Osteoblast (primary cell): ENCODE results near the gene AGL. TPM values are rescaled to one million over a fixed set of nuclear protein-coding genes. Genes with fewer than 3 reads are reported as not detected.
"Not testable (repeated sequence)": the region's sequence is repeated elsewhere in the genome, so short reads cannot be mapped to it uniquely, and the experiment has no call there.

Source experiments
- DNase-seq: peaks from one replicate; pipeline ENCODE4 v3.0.0; 2011; ENCODE audit warnings: low spot score, mixed read lengths; ENCODE audit not compliant: insufficient read length; ENCODE audit errors: missing footprints
- H2AFZ ChIP-seq: 2 replicates; pipeline ENCODE4 v1.6.0; 2011; ENCODE audit warnings: mild to moderate bottlenecking, low read length
- H3K27ac ChIP-seq: 2 replicates; pipeline ENCODE4 v1.5.1; 2011; ENCODE audit warnings: mild to moderate bottlenecking, low read depth, low read length, moderate library complexity
- H3K27me3 ChIP-seq: 2 replicates; pipeline ENCODE4 v1.6.0; 2012; ENCODE audit warnings: mild to moderate bottlenecking, control low read depth, inconsistent platforms, low read length, moderate library complexity; ENCODE audit not compliant: insufficient read depth
- H3K36me3 ChIP-seq: 2 replicates; pipeline ENCODE4 v1.5.1; 2011; ENCODE audit warnings: mild to moderate bottlenecking, low read length, control low read depth, moderate library complexity; ENCODE audit not compliant: insufficient read depth
- H3K4me1 ChIP-seq: 2 replicates; pipeline ENCODE4 v1.5.1; 2011; ENCODE audit warnings: mild to moderate bottlenecking, low read length, control low read depth, moderate library complexity; ENCODE audit not compliant: insufficient read depth
- H3K4me2 ChIP-seq: 2 replicates; pipeline ENCODE4 v1.6.0; 2011; ENCODE audit warnings: mild to moderate bottlenecking, low read length; ENCODE audit not compliant: insufficient read depth
- H3K4me3 ChIP-seq: fragments of 200-600 bp; sonication (generic); 3 replicates; pipeline ENCODE4 v1.5.1; 2012; ENCODE audit warnings: mild to moderate bottlenecking, low read length, inconsistent platforms; ENCODE audit not compliant: insufficient read depth
- H3K79me2 ChIP-seq: 2 replicates; pipeline ENCODE4 v1.6.0; 2012; ENCODE audit warnings: mild to moderate bottlenecking, low read length, control low read depth, inconsistent platforms; ENCODE audit not compliant: insufficient read depth
- H3K9me3 ChIP-seq: 2 replicates; pipeline ENCODE4 v1.5.1; 2011; ENCODE audit warnings: low read depth, low read length, control low read depth
- H4K20me1 ChIP-seq: 2 replicates; pipeline ENCODE4 v1.6.0; 2012; ENCODE audit warnings: mild to moderate bottlenecking, low read length, control low read depth; ENCODE audit not compliant: insufficient read depth
- total RNA-seq: library from RNA; depleted of rRNA; stranded (reverse); fragments of >200 nt; gene quantifications from 2 replicates; pipeline ENCODE4 v1.2.3, GENCODE V29; 2012
- TF ChIP-seq, protein P1 (sequence below): IDR thresholded peaks from 2 replicates; pipeline ENCODE4 v1.5.1; 2011; ENCODE audit warnings: mild to moderate bottlenecking, low read depth, low read length, moderate library complexity; ENCODE audit errors: extremely low read depth

AGL gene
- total RNA-seq, 1 donor: 17.7 TPM

GRCh38 chr1:99843760-99844159, 6.4 kb upstream of the AGL start:
- no peaks in the 10 kb centered on the region for H3K79me2 ChIP-seq

DNA sequence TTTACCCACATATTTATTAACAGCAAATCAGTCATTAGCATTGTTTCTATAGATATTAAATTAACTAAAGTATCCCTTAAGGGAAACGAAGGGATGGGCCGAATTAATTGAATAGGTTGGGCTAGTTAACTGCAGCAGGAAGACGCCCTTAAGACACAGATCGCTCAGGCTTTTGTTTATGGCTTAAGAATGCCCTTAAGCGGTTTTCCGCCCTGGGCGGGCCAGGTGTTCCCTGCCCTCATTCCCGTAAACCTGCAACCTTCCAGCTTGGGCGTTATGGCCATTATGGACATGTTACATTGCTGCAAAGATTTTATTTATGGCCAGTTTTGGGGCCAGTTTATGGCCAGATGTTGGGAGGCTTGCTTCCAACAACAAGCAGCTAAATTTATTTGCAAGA, 5.0 kb upstream of the AGL start:
- not testable (repeated sequence) for H3K4me3 ChIP-seq, H3K79me2 ChIP-seq, H2AFZ ChIP-seq, H4K20me1 ChIP-seq, H3K4me2 ChIP-seq, DNase-seq, H3K27ac ChIP-seq, H3K9me3 ChIP-seq, H3K36me3 ChIP-seq, H3K4me1 ChIP-seq, H3K27me3 ChIP-seq

More at GRCh38 chr1:99843760-99844159, 6.4 kb upstream of the AGL start:
- no peaks in the 10 kb centered on the region for H3K27me3 ChIP-seq
- DNase-seq: no peak
- H3K4me3 ChIP-seq: no peak overlapping the region
- no peak overlapping the region for H3K4me2 ChIP-seq
- H3K9me3 ChIP-seq: no peaks in the 10 kb centered on the region
- TF ChIP-seq, protein P1, sequence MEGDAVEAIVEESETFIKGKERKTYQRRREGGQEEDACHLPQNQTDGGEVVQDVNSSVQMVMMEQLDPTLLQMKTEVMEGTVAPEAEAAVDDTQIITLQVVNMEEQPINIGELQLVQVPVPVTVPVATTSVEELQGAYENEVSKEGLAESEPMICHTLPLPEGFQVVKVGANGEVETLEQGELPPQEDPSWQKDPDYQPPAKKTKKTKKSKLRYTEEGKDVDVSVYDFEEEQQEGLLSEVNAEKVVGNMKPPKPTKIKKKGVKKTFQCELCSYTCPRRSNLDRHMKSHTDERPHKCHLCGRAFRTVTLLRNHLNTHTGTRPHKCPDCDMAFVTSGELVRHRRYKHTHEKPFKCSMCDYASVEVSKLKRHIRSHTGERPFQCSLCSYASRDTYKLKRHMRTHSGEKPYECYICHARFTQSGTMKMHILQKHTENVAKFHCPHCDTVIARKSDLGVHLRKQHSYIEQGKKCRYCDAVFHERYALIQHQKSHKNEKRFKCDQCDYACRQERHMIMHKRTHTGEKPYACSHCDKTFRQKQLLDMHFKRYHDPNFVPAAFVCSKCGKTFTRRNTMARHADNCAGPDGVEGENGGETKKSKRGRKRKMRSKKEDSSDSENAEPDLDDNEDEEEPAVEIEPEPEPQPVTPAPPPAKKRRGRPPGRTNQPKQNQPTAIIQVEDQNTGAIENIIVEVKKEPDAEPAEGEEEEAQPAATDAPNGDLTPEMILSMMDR: no peak
- no peaks in the 10 kb centered on the region for H3K36me3 ChIP-seq
- H3K27ac ChIP-seq: no peak overlapping the region
- no peak overlapping the region for H2AFZ ChIP-seq
- H4K20me1 ChIP-seq: no peaks in the 10 kb centered on the region
- no peaks in the 10 kb centered on the region for H3K4me1 ChIP-seq

DNA sequence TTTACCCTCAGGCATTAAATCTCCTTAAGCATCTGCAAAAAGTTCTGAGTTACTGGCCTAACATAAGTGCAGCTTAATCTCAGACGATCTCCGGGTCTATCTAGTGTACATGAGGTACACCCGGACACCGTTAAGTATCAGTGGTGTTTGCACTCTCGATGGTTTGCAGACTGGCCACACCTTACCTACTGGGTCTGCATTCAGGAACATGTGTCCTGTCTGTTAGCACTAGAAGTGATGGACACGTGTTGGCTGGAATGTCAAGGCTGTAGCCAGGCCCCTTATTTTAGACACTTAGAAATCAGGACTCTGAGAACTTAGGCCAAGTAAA, 783 bp upstream of the AGL start:
- Histone ChIP-seq H3K4me3 (peak overlapping the region; percentile 91), H2AFZ (peak overlapping the region; percentile 99), H3K36me3 (peaks cover 4% of the 10 kb centered on the region), H3K9me3 (no peaks in the 10 kb centered on the region), H3K27me3 (no peaks in the 10 kb centered on the region), H3K27ac (peak overlapping the region; percentile 67), H4K20me1 (no peaks in the 10 kb centered on the region), H3K4me2 (peak overlapping the region; percentile 92), H3K79me2 (no peaks in the 10 kb centered on the region), H3K4me1 (peaks cover 8% of the 10 kb centered on the region)
- DNase-seq: no peak
- TF ChIP-seq, protein P1: no peak

GRCh38 chr1:99850459-99851291, 514 bp downstream of the AGL start:
- Histone ChIP-seq H3K27me3 (no peaks in the 10 kb centered on the region), H3K36me3 (peaks cover 4% of the 10 kb centered on the region), H3K4me3 (peak overlapping the region; percentile 91), H4K20me1 (no peaks in the 10 kb centered on the region), H3K27ac (peak overlapping the region; percentile 67), H3K4me2 (peak overlapping the region; percentile 92), H2AFZ (peak overlapping the region; percentile 99), H3K9me3 (no peaks in the 10 kb centered on the region), H3K4me1 (peaks cover 8% of the 10 kb centered on the region), H3K79me2 (no peaks in the 10 kb centered on the region)
- peak; percentile 87 for DNase-seq
- TF ChIP-seq, protein P1: no peak
